GM21717 (cell line): ENCODE results near the gene ZSWIM7.

ENCODE experiments used
- ATAC-seq: cut with Tn5 transposase; IDR thresholded peaks from one replicate; pipeline ENCODE4 v1.9.1; 2021; ENCODE audit warnings: mild to moderate bottlenecking, moderate library complexity; ENCODE audit not compliant: unreplicated experiment

Gene ZSWIM7

GRCh38 chr17:15935891-15936290 lies 63.6 kb downstream of the ZSWIM7 start:
- ATAC-seq = no peak

GRCh38 chr17:15934866-15935265 lies 64.6 kb downstream of the ZSWIM7 start:
- no peak for ATAC-seq

- no peak for ATAC-seq
Observed at GRCh38 chr17:15931394-15931793, 68.1 kb downstream of the ZSWIM7 start.

- no peak for ATAC-seq
Observed at GRCh38 chr17:15930426-15930825, 69.1 kb downstream of the ZSWIM7 start.

- ATAC-seq = no peak
Observed at GRCh38 chr17:15929941-15930340, 69.6 kb downstream of the ZSWIM7 start.

- no peak for ATAC-seq
Observed at GRCh38 chr17:15928286-15928785, 71.2 kb downstream of the ZSWIM7 start.
